GM13976 (cell line): Measurements from ENCODE around the gene TMEM132E.

ENCODE experiments used
- DNase-seq: peaks from one replicate; pipeline ENCODE4 v3.0.0; 2012; ENCODE audit warnings: low spot score
- CTCF ChIP-seq: IDR thresholded peaks from 2 replicates; pipeline ENCODE4 v1.5.1; 2012; ENCODE audit warnings: borderline replicate concordance, mild to moderate bottlenecking; ENCODE audit not compliant: insufficient read depth; ENCODE audit errors: extremely low read depth, missing control alignments, control extremely low read depth
- in situ Hi-C: fragments of 300-500 bp; cut with MboI; formaldehyde crosslinking; loops from one replicate; pipeline ENCODE4 v1.12.0; 2022; ENCODE audit warnings: low sequenced_read_pairs, mixed read lengths, inconsistent platforms; ENCODE audit not compliant: unreplicated experiment

Gene TMEM132E

DNA sequence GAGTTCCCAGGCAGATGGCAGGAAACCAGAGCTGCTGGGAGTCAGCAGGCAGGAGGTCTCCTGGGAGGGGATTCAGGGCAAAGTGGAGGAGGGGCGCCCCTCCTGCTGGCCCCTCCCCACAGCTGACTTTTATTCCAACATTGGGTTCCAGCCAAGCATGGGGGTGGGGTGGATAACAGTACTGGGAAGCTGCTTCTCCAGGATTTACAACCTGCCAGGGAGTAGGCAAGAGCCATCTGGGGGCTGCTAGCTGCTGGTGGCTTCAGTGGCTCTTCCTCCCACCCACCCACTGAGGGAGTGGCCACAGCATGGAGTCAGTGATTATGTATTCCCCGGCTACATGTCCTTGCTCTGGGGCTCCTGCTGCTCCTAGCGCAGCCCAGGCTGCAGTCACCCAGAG is 36.8 kb downstream of the TMEM132E start:
- DNase-seq = no peak
- no peak for TF ChIP-seq CTCF
- in situ Hi-C loops = no loop called here

DNA sequence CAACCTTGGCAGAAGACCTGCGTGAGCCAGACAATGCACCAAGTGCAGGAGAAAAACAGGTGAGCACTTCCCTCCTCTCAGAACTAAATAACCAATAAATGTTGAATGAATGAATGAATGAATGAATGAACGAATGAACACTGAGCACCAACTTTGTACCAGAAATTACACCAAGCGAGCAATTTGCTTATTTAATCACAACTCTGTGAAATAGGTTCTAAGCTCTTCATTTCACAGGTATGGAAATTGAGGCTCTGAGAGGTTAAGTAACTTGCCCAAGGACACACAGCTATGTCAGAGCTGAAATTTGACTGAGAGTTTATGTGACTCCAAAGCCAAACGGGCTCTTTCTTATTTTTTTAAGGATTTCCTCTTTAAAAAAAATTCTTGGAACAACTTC is 38.0 kb downstream of the TMEM132E start:
- in situ Hi-C loops = no loop called here
- DNase-seq = no peak
- no peak for TF ChIP-seq CTCF

DNA sequence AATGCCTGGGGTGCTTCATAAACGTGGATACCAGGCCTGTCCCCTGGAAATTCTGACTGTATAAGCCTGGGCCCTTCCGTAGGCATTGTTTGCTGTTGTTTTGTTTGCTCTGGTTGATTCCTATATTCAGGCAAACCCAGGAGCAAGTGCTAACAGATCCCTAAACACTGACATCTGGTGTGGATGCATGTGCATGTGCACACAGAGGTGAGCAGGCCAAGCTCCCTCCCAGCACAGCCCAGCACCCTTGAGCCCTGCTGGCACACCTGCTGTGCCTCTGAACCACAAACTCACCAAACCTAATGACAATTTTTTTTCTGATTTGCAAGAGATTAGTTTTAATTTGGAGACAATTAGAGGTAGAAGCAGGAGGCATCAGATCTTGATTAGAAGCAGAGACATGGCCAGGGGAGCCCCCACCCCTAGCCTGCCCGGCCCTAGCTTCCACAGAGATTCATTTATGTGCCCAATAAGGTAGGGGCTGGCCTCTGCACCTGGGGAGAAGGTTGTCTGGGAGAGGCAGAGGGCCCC is 40.4 kb downstream of the TMEM132E start:
- no peak for TF ChIP-seq CTCF
- in situ Hi-C loops = no loop called here
- no peak for DNase-seq

DNA sequence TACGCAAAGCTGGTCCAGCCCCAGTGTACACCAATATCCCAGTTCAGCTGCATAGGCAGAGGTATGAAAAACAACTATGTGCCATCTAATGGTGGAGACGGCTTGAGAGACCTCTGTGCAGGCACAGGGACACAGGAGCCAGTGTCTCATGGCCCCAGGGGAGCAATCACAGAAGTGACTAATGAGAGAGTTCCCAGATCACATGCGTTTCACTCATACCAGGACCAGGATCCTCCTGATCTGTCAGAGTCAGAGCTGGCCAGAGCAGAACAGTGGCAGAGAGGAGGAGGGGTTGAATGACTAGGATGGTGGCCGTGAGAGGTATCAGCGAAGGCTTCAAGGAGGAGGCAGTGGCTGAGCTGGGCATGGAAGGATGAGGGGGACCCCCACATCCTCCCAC is 41.1 kb downstream of the TMEM132E start:
- in situ Hi-C loops = no loop called here
- DNase-seq = no peak
- no peak for TF ChIP-seq CTCF

DNA sequence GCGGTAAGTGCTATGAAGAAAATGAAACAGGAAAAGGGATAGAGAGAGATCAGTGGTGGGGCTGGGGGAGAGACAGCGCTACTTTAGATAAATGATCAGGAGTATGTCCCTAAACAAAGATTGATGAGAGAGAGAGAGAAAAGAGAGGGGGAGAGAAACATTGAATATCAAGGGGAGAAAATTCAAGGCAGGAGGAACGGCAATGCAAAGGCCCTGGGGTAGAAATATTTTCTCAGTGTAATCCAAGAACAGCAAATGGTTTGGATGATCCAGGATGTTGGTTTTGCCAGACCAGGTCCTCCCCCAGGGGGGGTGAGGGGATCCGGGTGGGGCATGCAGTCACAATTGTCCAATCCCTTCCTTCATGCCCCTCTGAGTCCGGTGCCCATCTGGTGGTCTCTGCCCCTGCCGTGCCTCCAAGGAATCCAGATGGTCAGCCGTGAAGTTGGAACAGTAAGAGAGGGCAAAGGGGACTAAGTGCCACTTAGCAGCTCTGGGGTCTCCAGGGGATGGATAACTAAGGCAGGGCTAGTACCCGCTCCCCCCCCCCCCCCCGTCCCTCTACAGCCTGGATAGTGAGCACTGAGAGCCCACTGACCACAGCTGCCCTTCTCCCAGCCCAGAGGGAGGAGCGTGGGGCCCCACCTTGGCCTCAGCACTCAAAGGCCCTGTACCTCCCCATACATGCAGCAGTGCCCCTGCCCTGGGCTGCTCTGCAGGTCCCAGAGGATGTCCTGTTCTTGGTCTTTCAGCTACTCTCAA is 43.7 kb downstream of the TMEM132E start:
- DNase-seq = no peak
- in situ Hi-C loops = no loop called here
- no peak for TF ChIP-seq CTCF

GRCh38 chr17:34623856-34624766 is 44.7 kb downstream of the TMEM132E start:
- TF ChIP-seq CTCF = no peak
- no peak for DNase-seq
- in situ Hi-C loops = no loop called here
